AG08396 (cell line): ENCODE measurements around the gene CYTH3.
A peak's percentile ranks its signal among the peaks of the same experiment; 100 is the strongest.
"Not testable (repeated sequence)": the region's sequence is repeated elsewhere in the genome, so short reads cannot be mapped to it uniquely, and the experiment has no call there.

Source experiments
- DNase-seq: peaks from one replicate; pipeline ENCODE4 v3.0.0; 2012; ENCODE audit warnings: low spot score, mixed read lengths

CYTH3 gene

GRCh38 chr7:6272481-6273323, at the start of gene CYTH3:
CYTH3 (minus strand) TSS chr7:6272624; CDS start chr7:6272507, 117 bp downstream.
- DNase-seq = peak; percentile 98

GRCh38 chr7:6320791-6321190, 48.4 kb upstream of the CYTH3 start:
- no peak for DNase-seq

- DNase-seq = peak; percentile 46
These were observed 45.5 kb upstream of the CYTH3 start for GRCh38 chr7:6317797-6318438.

GRCh38 chr7:6316226-6316625, 43.8 kb upstream of the CYTH3 start:
- no peak for DNase-seq

GRCh38 chr7:6315746-6316145, 43.3 kb upstream of the CYTH3 start:
- DNase-seq = no peak

GRCh38 chr7:6310271-6310993, 38.0 kb upstream of the CYTH3 start:
- DNase-seq = no peak

GRCh38 chr7:6307762-6308161, 35.3 kb upstream of the CYTH3 start:
- DNase-seq = no peak

GRCh38 chr7:6306471-6306870, 34.0 kb upstream of the CYTH3 start:
- DNase-seq = peak; percentile 39

GRCh38 chr7:6305330-6305729, 32.9 kb upstream of the CYTH3 start:
- DNase-seq = no peak

GRCh38 chr7:6301446-6301845, 29.0 kb upstream of the CYTH3 start:
- not testable (repeated sequence) for DNase-seq

GRCh38 chr7:6299774-6300173, 27.4 kb upstream of the CYTH3 start:
- DNase-seq = no peak

GRCh38 chr7:6294839-6295238, 22.4 kb upstream of the CYTH3 start:
- no peak for DNase-seq

GRCh38 chr7:6293202-6293601, 20.8 kb upstream of the CYTH3 start:
- no peak for DNase-seq

- not testable (repeated sequence) for DNase-seq
These were observed 19.5 kb upstream of the CYTH3 start for GRCh38 chr7:6291941-6292340.

- DNase-seq = no peak
These were observed 19.1 kb upstream of the CYTH3 start for GRCh38 chr7:6291531-6291930.

GRCh38 chr7:6290319-6290741, 17.9 kb upstream of the CYTH3 start:
- DNase-seq = no peak

- DNase-seq = no peak
These were observed 15.9 kb upstream of the CYTH3 start for GRCh38 chr7:6288270-6288860.

- DNase-seq = no peak
These were observed 14.1 kb upstream of the CYTH3 start for GRCh38 chr7:6286486-6286885.

GRCh38 chr7:6284461-6285360, 12.3 kb upstream of the CYTH3 start:
- no peak for DNase-seq

GRCh38 chr7:6284055-6284400, 11.6 kb upstream of the CYTH3 start:
- no peak for DNase-seq

GRCh38 chr7:6283391-6284054, 11.1 kb upstream of the CYTH3 start:
- not testable (repeated sequence) for DNase-seq
